ENCODE data around the gene HDAC9.

The HDAC9 gene

GRCh38 chr7:18858232-18858631, 362.7 kb downstream of the HDAC9 start:
- DNase-seq, result no peak

GRCh38 chr7:18859318-18859717, 363.8 kb downstream of the HDAC9 start:
- DNase-seq, result no peak

- DNase-seq, result no peak
These were observed 364.7 kb downstream of the HDAC9 start for GRCh38 chr7:18860221-18860620.

GRCh38 chr7:18861514-18862118, 366.1 kb downstream of the HDAC9 start:
- no peak for DNase-seq

GRCh38 chr7:18864967-18865366, 369.4 kb downstream of the HDAC9 start:
- DNase-seq, result no peak

GRCh38 chr7:18866359-18867036, 370.9 kb downstream of the HDAC9 start:
- DNase-seq, result no peak

GRCh38 chr7:18872344-18872743, 376.8 kb downstream of the HDAC9 start:
- no peak for DNase-seq

- no peak for DNase-seq
These were observed 378.3 kb downstream of the HDAC9 start for GRCh38 chr7:18873734-18874336.

- DNase-seq, result no peak
These were observed 379.3 kb downstream of the HDAC9 start for GRCh38 chr7:18874880-18875279.

- no peak for DNase-seq
These were observed 382.3 kb downstream of the HDAC9 start for GRCh38 chr7:18877874-18878273.

- DNase-seq, result no peak
These were observed 391.3 kb downstream of the HDAC9 start for GRCh38 chr7:18886832-18887231.

GRCh38 chr7:18889436-18889835, 393.9 kb downstream of the HDAC9 start:
- DNase-seq, result no peak

- no peak for DNase-seq
These were observed 394.6 kb downstream of the HDAC9 start for GRCh38 chr7:18890134-18890533.

- DNase-seq, result no peak
These were observed 395.5 kb downstream of the HDAC9 start for GRCh38 chr7:18890885-18891621.

- DNase-seq, result no peak
These were observed 397.6 kb downstream of the HDAC9 start for GRCh38 chr7:18893156-18893555.

- DNase-seq, result no peak
These were observed 398.6 kb downstream of the HDAC9 start for GRCh38 chr7:18894155-18894554.

- DNase-seq, result no peak
These were observed 399.9 kb downstream of the HDAC9 start for GRCh38 chr7:18895456-18895855.

- DNase-seq, result no peak
These were observed 400.9 kb downstream of the HDAC9 start for GRCh38 chr7:18896343-18896975.

GRCh38 chr7:18900236-18900635, 404.7 kb downstream of the HDAC9 start:
- DNase-seq, result no peak

GRCh38 chr7:18900803-18901202, 405.3 kb downstream of the HDAC9 start:
- no peak for DNase-seq

- DNase-seq, result no peak
These were observed 405.8 kb downstream of the HDAC9 start for GRCh38 chr7:18901351-18901750.

GRCh38 chr7:18901982-18902421, 406.5 kb downstream of the HDAC9 start:
- no peak for DNase-seq

GRCh38 chr7:18902892-18903291, 407.3 kb downstream of the HDAC9 start:
- DNase-seq, result no peak
